ENCODE data around the gene ZFAND3.

Gene ZFAND3

DNA sequence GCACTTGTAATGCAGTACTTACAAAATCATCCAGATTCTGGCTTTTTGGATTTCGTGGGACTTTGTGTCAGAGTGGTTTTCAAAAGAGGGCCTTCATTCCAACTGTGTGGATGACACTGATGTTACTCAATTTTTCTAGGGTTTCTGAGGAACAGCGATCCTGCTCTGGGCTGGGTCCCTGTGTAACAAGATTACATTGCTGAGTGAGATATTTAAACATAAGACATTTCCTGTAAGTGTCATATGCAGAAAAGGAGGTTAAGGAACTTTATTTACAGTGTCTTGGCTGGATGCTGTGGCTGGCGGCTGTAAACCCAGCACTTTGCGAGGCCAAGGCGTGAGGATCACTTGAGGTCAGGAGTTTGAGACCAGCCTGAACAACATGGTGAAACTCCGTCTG, 6.7 kb downstream of the ZFAND3 start:
- H3K27me3 ChIP-seq (ENCODE audit: insufficient read depth, low read length, poor library complexity): no peaks in the 10 kb centered on the region
- H3K4me1 ChIP-seq (ENCODE audit: insufficient read depth, low read length): peaks cover 57% of the 10 kb centered on the region
- TF ChIP-seq, protein P1, sequence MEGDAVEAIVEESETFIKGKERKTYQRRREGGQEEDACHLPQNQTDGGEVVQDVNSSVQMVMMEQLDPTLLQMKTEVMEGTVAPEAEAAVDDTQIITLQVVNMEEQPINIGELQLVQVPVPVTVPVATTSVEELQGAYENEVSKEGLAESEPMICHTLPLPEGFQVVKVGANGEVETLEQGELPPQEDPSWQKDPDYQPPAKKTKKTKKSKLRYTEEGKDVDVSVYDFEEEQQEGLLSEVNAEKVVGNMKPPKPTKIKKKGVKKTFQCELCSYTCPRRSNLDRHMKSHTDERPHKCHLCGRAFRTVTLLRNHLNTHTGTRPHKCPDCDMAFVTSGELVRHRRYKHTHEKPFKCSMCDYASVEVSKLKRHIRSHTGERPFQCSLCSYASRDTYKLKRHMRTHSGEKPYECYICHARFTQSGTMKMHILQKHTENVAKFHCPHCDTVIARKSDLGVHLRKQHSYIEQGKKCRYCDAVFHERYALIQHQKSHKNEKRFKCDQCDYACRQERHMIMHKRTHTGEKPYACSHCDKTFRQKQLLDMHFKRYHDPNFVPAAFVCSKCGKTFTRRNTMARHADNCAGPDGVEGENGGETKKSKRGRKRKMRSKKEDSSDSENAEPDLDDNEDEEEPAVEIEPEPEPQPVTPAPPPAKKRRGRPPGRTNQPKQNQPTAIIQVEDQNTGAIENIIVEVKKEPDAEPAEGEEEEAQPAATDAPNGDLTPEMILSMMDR (IDR thresholded peaks at IDR 0.05; ENCODE audit: borderline replicate concordance, extremely low read depth, low read length, poor library complexity, severe bottlenecking): no peak
- no peak for TF ChIP-seq EZH2 (IDR thresholded peaks at IDR 0.05; ENCODE audit: borderline replicate concordance, low read depth, low read length, severe bottlenecking)
- H3K36me3 ChIP-seq (ENCODE audit: insufficient read depth, low read length): 0 out of 2 replicates have a peak, but pooled peaks cover 3% of the 10 kb centered on the region
- peaks cover 73% of the 10 kb centered on the region for H4K20me1 ChIP-seq (ENCODE audit: insufficient read depth, low read length)
- no peak overlapping the region for H2AFZ ChIP-seq (ENCODE audit: low read depth, low read length)
- H3K27ac ChIP-seq (ENCODE audit: low read length): no peak overlapping the region
- no peak for DNase-seq
- H3K79me2 ChIP-seq (ENCODE audit: insufficient read depth, low read length): peaks cover 99% of the 10 kb centered on the region
- H3K9ac ChIP-seq (ENCODE audit: low read depth, low read length): no peak overlapping the region
- H3K4me3 ChIP-seq (ENCODE audit: low read depth in 1 of 2, low read length in 2 of 2): no peak overlapping the region
- H3K9me3 ChIP-seq (ENCODE audit: insufficient read depth, low read length, severe bottlenecking): no peaks in the 10 kb centered on the region
- no peak overlapping the region for H3K4me2 ChIP-seq (ENCODE audit: insufficient read depth, low read length)
- no peak for ATAC-seq (ENCODE audit: insufficient read depth, low read depth)

DNA sequence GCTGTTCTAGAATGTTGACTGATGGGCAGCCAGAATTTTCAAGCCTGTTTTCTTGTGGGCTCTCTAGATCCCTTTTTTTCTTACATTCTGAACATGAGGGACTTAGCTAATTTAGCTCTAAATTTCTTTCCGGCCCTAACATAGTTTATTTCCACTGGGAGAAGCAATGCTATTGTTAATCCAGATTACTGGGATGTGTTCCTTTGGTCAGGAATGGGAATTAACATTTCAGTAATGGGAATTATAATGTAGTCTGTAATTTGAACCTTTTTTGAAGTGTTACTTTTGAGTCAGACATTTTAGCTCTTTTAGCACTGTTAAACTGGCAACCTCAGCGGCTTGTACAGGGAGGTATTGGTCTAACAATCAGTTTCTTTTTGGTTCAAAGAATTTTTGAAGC, 7.5 kb downstream of the ZFAND3 start:
- H4K20me1 ChIP-seq (ENCODE audit: insufficient read depth, low read length): peaks cover 72% of the 10 kb centered on the region
- no peaks in the 10 kb centered on the region for H3K27me3 ChIP-seq (ENCODE audit: insufficient read depth, low read length, poor library complexity)
- H3K27ac ChIP-seq (ENCODE audit: low read length): no peak overlapping the region
- TF ChIP-seq, protein P1 (IDR thresholded peaks at IDR 0.05; ENCODE audit: borderline replicate concordance, extremely low read depth, low read length, poor library complexity, severe bottlenecking): no peak
- no peak for TF ChIP-seq EZH2 (IDR thresholded peaks at IDR 0.05; ENCODE audit: borderline replicate concordance, low read depth, low read length, severe bottlenecking)
- DNase-seq (no peak), ATAC-seq (ENCODE audit: insufficient read depth, low read depth) (no peak)
- no peak overlapping the region for H3K4me2 ChIP-seq (ENCODE audit: insufficient read depth, low read length)
- no peak overlapping the region for H3K9ac ChIP-seq (ENCODE audit: low read depth, low read length)
- no peaks in the 10 kb centered on the region for H3K9me3 ChIP-seq (ENCODE audit: insufficient read depth, low read length, severe bottlenecking)
- H2AFZ ChIP-seq (ENCODE audit: low read depth, low read length): no peak overlapping the region
- no peaks in the 10 kb centered on the region for H3K36me3 ChIP-seq (ENCODE audit: insufficient read depth, low read length)
- no peak overlapping the region for H3K4me3 ChIP-seq (ENCODE audit: low read depth in 1 of 2, low read length in 2 of 2)
- H3K79me2 ChIP-seq (ENCODE audit: insufficient read depth, low read length): peaks cover 99% of the 10 kb centered on the region
- H3K4me1 ChIP-seq (ENCODE audit: insufficient read depth, low read length): peaks cover 50% of the 10 kb centered on the region

DNA sequence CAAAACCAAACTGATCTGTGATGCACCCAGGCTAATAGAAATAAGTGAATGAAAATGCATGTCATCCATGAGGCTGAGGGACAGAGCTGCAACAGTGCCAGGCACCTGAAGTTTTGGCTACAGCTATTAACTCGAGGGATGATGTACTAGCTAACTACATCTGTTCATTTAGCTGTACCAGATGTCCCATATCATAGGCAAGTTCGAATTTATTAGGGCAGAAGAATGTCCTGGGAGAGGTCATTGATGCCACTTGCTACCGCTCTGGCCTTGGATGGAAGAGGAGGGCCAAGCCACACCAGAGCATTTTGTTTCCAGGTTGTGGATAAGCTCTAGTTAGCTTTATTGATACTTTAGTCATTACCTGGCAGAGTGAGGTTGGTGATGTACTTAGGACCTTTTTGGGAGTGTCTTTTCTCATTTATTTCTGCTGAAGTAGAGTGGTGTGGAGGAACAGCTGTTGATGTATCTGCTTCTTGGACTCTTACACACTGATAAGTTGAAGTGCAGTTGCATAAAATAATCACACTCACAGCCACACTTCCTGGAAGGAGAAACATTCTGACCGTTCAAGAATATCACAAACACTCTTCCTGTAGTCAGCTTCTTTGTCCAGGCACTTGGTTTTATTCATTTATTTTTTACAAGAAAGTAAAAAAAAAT, 8.2 kb downstream of the ZFAND3 start:
- no peak overlapping the region for H2AFZ ChIP-seq (ENCODE audit: low read depth, low read length)
- no peaks in the 10 kb centered on the region for H3K9me3 ChIP-seq (ENCODE audit: insufficient read depth, low read length, severe bottlenecking)
- DNase-seq (no peak), ATAC-seq (ENCODE audit: insufficient read depth, low read depth) (no peak)
- H3K9ac ChIP-seq (ENCODE audit: low read depth, low read length): no peak overlapping the region
- peaks cover 99% of the 10 kb centered on the region for H3K79me2 ChIP-seq (ENCODE audit: insufficient read depth, low read length)
- H3K27ac ChIP-seq (ENCODE audit: low read length): no peak overlapping the region
- no peak for TF ChIP-seq EZH2 (IDR thresholded peaks at IDR 0.05; ENCODE audit: borderline replicate concordance, low read depth, low read length, severe bottlenecking)
- peaks cover 43% of the 10 kb centered on the region for H3K4me1 ChIP-seq (ENCODE audit: insufficient read depth, low read length)
- no peak overlapping the region for H3K4me2 ChIP-seq (ENCODE audit: insufficient read depth, low read length)
- no peaks in the 10 kb centered on the region for H3K36me3 ChIP-seq (ENCODE audit: insufficient read depth, low read length)
- no peak overlapping the region for H3K4me3 ChIP-seq (ENCODE audit: low read depth in 1 of 2, low read length in 2 of 2)
- H3K27me3 ChIP-seq (ENCODE audit: insufficient read depth, low read length, poor library complexity): no peaks in the 10 kb centered on the region
- peaks cover 70% of the 10 kb centered on the region for H4K20me1 ChIP-seq (ENCODE audit: insufficient read depth, low read length)

DNA sequence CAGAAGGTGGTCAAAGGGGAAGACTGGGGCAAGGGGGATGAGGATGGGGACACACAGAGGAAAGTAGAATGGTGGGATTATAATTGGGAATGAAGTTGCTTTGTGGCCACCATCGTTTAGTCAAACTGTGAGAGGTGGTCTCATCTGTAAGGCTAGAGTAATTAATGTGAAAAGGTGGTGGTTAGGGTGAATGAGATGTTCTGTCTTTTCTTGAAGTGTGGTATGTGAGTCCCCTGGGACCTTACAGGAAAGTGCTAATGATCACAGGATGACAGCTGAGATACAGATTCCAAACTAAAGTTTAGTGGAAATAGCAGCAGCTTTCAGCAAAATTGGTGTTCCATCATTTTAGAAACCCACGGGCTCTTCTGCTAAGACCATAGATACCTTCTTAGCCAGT, 10.7 kb downstream of the ZFAND3 start:
- no peak overlapping the region for H2AFZ ChIP-seq (ENCODE audit: low read depth, low read length)
- H3K79me2 ChIP-seq (ENCODE audit: insufficient read depth, low read length): peaks cover 99% of the 10 kb centered on the region
- H3K4me1 ChIP-seq (ENCODE audit: insufficient read depth, low read length): peaks cover 36% of the 10 kb centered on the region

More for the DNA sequence above, 10.7 kb downstream of the ZFAND3 start:
- DNase-seq (no peak), ATAC-seq (ENCODE audit: insufficient read depth, low read depth) (peak; percentile 55; the same call in 1 of the 3 replicates)
- Histone ChIP-seq H3K27ac (ENCODE audit: low read length) (no peak overlapping the region; the same call in 1 of the 2 replicates), H3K4me2 (ENCODE audit: insufficient read depth, low read length) (no peak overlapping the region), H3K27me3 (ENCODE audit: insufficient read depth, low read length, poor library complexity) (no peaks in the 10 kb centered on the region), H3K4me3 (ENCODE audit: low read depth in 1 of 2, low read length in 2 of 2) (no peak overlapping the region), H4K20me1 (ENCODE audit: insufficient read depth, low read length) (peaks cover 72% of the 10 kb centered on the region), H3K9me3 (ENCODE audit: insufficient read depth, low read length, severe bottlenecking) (no peaks in the 10 kb centered on the region), H3K9ac (ENCODE audit: low read depth, low read length) (no peak overlapping the region), H3K36me3 (ENCODE audit: insufficient read depth, low read length) (peaks cover 6% of the 10 kb centered on the region; the same call in 1 of the 2 replicates)
- TF ChIP-seq, protein P1 (IDR thresholded peaks at IDR 0.05; ENCODE audit: borderline replicate concordance, extremely low read depth, low read length, poor library complexity, severe bottlenecking): no peak
- TF ChIP-seq EZH2 (IDR thresholded peaks at IDR 0.05; ENCODE audit: borderline replicate concordance, low read depth, low read length, severe bottlenecking): no peak
